HG02763 (cell line): ENCODE data around the gene SELENBP1.
"Not testable (repeated sequence)": the region's sequence is repeated elsewhere in the genome, so short reads cannot be mapped to it uniquely, and the experiment has no call there.

Experiments used
- ATAC-seq: cut with Tn5 transposase; IDR thresholded peaks from one replicate; pipeline ENCODE4 v1.9.1; 2021; ENCODE audit warnings: mild to moderate bottlenecking, moderate library complexity; ENCODE audit not compliant: unreplicated experiment

SELENBP1 gene

GRCh38 chr1:151372058-151372934, at the start of gene SELENBP1:
TSS of gene SELENBP1 (minus strand) at chr1:151372705. CDS start at chr1:151372641, 64 bp downstream.
- ATAC-seq, result no peak

GRCh38 chr1:151419819-151420218, 47.3 kb upstream of the SELENBP1 start:
- no peak for ATAC-seq

DNA sequence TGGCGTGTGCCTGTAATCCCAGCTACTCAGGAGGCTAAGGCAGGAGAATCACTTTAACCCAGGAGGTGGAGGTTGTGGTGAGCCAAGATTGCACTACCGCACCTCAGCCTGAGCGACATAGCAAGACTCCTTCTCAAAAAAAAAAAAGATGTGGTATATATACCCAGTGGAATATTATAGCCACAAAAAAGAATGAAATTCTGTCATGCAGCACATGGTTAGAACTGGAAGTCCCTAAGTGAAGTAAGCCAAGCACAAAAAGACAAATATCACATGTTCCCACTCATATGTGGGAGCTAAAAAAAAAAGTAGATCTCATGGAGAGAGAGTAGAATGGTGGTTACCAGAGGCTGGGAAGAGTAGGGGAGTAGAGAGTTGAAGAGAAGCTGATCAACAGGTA, 45.6 kb upstream of the SELENBP1 start:
- ATAC-seq, result no peak

DNA sequence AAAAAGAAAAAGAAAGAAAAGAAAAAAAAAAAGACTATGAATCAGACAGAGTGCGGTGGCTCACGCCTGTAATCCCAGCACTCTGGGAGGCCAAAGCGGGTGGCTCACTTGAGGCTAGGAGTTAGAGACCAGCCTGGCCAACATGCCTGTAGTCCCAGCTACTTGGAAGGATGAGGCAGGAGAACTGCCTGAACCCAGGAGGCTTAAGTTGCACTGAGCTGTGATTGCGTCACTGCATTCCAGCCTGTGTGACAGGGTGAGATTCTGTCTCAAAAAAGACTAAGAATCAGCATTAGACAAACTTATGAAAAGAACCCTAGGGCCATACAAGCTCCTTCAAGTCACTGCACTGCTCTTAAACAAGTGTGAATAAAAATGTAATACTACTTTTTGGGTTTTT, 43.7 kb upstream of the SELENBP1 start:
- ATAC-seq, result no peak

DNA sequence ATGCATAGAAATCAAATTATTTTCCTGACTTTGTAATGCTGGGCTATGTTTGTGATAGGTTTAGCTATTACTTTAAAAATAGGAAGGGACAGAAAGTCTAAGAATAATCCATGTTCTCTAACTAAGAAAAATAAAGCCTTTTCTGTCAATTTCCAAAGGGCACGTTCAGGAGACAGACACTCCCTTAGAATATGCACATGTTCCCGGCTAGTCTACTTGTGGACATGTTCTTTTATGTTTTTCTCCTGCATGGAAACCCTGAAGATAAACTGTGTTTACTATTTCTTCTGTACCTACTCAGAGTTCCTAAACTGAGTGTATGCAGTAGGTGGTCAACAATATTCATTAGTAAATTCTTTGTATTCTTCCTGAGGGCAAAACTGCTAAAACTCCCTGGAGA, 39.4 kb upstream of the SELENBP1 start:
- ATAC-seq, result no peak

- ATAC-seq, result no peak
These were observed 36.4 kb upstream of the SELENBP1 start for GRCh38 chr1:151408891-151409290.

DNA sequence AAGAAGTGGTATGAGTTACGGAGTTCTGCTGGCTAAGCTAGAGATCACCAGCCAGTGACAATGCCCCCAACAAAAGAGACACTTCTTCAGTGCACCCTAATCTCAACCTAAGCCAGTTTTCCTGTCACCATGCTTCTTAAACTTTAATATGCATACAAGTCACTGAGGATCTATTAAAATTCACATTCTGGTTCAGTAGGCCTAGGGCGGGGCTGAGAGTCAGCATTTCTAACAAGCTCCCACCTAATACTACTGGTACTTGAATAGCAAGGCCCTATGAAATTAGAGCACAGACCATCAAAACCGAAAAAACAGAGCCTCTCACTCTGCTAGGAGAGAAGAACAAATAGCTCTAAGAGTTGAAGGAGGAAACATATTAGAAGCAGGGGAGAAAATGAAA, 34.8 kb upstream of the SELENBP1 start:
- ATAC-seq, result no peak

- no peak for ATAC-seq
These were observed 33.7 kb upstream of the SELENBP1 start for GRCh38 chr1:151406176-151406575.

DNA sequence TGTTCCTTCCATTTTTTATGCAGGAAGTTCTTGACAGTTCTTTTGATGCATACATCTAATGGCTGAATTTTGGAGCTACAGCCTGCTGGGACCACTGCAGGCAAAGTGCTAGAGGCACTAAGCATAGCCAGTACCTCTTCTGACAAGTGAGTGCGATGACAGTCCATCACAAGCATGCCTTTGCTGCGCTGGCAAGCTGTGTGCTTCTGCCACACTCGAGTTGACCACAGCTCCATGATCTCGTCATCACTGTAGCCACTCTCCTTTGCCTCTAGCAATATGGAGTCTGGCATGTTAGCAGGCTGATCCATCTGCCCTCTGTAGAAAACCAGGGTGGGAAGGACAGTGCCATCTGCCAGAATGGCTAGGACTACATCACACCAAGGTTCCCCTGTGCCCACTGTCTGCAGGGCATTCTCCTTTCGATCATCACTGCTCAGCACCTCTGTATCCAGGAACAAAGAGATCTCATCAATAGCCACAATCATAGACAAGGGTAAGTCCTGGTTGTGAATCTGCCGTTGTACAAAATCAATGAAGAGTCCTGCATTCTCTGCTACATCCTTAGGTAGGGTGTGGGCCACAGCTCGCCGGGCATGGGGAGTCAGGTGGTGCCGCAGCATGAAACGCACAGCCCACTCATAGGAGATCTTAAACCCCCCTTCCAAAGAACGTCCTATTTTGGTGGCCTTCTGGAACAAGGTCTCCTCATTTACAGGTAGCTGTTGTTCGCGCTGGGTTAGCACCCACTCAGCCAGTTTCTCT, 32.9 kb upstream of the SELENBP1 start:
- ATAC-seq, result no peak

DNA sequence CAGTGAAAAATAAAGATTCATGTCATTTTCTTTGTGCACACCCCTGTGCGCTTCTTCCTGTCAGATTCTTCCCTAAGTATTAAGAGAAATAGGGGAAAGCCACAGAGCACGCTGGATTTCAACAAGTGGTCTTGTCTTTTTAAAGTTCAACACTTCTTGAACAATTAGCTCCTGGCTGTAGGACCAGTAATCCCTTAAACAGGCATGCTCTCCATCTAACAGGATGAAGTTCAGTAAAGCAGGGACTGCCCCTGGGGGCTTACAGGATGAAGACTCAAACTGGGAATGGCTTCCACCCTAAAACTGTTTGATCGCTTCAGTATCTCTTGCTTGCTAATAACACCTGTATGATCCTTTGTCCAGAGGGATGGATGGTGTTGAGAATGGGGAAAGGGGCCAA, 31.1 kb upstream of the SELENBP1 start:
- ATAC-seq, result no peak

GRCh38 chr1:151402764-151403163, 30.3 kb upstream of the SELENBP1 start:
- no peak for ATAC-seq

DNA sequence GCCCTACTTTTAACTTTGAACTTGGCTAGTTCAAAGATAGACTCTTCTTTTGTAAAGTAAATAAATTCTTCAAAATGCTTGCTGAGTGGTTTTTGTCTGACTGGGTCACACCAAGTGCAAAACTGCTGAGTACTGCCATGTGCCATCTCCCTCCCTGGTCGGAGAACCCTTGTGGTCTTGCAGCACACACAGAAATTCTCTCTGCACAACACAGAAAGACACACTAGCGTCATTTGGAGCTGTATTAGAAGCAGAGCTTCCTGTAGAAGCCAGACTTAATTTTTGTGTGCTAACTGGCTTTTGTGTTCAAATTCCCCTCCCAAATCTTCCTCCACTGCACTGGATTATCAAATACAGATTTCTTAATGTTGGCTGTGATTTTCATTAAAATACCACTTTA, 29.4 kb upstream of the SELENBP1 start:
- ATAC-seq, result no peak

- no peak for ATAC-seq
These were observed 28.8 kb upstream of the SELENBP1 start for GRCh38 chr1:151401125-151401788.

- ATAC-seq, result peak; percentile 80
These were observed 27.0 kb upstream of the SELENBP1 start, which contains the start of gene PSMB4 for GRCh38 chr1:151399324-151400171. TSS of gene PSMB4 (plus strand) at chr1:151399573. CDS start at chr1:151399588, 15 bp downstream.

DNA sequence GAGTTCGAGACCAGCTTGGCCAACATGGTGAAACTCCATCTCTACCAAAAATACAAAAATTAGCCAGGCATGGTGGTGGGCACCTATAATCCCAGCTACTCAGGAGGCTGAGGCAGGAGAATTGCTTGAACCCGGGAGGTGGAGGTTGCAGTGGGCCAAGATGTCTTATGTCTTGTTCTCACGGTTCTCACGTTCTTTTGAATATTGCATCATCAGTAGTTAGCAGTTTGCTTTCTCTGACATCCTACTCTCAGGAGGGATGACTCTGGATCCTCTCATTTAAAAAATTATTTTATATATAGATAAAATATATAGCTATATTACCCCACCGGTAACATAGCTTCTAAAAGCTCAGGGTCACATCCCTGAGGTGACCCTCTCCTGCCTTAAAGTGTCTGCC, 23.8 kb upstream of the SELENBP1 start:
- ATAC-seq, result not testable (repeated sequence)

DNA sequence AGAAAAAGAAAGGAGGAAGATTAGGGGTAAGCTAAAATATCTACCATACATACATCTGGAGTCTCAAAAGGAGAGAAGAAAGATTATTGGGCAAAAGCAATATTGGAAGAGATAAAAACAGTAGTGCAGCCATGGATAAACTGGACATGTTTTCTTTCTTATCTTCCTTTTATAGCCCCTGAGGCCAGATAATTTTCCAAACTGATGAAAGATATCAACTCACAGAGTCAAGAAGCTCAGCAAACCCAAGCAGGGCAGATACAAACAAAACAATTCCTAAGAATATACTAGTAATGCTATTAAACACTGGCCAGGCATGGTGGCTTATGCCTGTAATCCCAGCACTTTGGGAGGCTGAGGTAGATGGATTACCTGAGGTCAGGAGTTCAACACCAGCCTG, 21.1 kb upstream of the SELENBP1 start:
- no peak for ATAC-seq

DNA sequence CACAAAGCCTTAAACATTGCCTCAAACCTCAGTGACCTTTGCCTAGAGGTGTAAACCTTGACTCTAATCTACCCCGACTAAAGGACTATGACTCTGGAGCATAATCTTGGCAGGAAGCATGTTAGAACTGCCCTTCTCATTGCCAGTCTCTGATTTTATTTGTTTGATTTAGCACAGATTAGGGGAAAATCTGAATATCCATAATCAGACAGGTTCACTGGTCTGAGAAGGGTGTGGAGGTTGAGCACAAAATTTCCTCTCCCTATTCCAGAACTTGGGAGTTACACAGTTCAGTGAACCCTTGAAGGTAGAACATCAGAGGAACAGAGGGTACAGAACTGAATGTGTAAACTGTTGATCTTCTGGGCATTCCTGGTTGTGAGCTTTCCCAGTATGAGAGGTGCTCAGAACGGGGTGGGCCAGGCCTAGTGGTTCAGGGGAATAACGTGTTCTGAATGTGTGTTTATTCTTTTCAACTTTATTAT, 18.6 kb upstream of the SELENBP1 start:
- ATAC-seq, result no peak

GRCh38 chr1:151390221-151391078, 17.9 kb upstream of the SELENBP1 start:
- not testable (repeated sequence) for ATAC-seq

DNA sequence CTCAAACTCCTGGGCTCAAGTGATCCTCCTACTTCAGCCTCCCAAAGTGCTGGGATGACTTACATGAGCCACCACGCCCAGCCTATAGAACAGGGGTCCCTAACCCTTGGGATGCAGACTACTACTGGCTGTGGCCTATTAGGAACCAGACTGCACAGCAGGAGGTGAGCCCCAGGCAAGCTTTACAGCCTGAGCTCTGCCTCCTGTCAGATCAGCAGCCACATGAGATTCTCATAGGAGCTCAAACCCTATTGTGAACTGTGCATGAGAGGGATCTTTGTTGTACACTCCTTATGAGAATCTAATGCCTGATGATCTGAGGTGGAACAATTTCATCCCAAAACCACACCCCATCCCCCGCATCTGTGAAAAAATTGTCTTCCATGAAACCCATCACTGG, 13.5 kb upstream of the SELENBP1 start:
- no peak for ATAC-seq
